ENCODE results near the gene ISOC1.

ISOC1 gene

DNA sequence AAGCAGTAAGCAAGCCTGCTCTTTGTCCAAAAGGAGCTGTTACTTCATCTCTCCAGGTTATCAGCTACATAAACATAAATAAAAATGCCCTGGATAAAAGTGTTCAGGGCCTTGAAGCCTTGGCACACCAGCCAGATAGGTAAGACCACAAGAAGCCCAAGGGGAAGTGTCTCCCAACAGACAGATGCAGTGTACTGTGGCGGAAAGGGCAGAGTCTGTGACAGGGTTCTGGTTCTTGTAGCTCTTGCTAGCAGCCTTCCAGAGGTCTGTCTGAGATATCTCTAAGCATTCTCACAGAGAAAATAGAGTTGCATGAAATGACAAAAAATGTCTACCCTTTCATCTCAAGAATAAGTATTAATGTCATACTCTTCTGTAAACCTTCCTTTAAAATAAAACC is 30.1 kb downstream of the ISOC1 start:
- Histone ChIP-seq H2BK12ac (ENCODE audit: low read length) (no peak overlapping the region), H2AFZ (ENCODE audit: insufficient read depth, low read length, poor library complexity) (no peak overlapping the region), H3K4me1 (ENCODE audit: control insufficient read depth in 1 of 2, insufficient read depth in 2 of 2, low read length in 2 of 2) (no peaks in the 10 kb centered on the region), H2BK5ac (ENCODE audit: low read depth, low read length, poor library complexity) (no peak overlapping the region), H4K12ac (ENCODE audit: low read depth, low read length) (no peak overlapping the region), H3K27me3 (ENCODE audit: insufficient read depth, low read length) (no peaks in the 10 kb centered on the region), H3K27ac (ENCODE audit: low read depth, low read length) (no peak overlapping the region), H3K36me3 (ENCODE audit: control insufficient read depth in 1 of 2, insufficient read depth in 2 of 2, low read length in 2 of 2) (no peaks in the 10 kb centered on the region), H3K9ac (ENCODE audit: low read length) (no peak overlapping the region), H3K4me3 (ENCODE audit: low read depth, low read length) (no peak overlapping the region), H4K8ac (ENCODE audit: low read depth, low read length) (no peak overlapping the region), H3K4ac (ENCODE audit: low read depth, low read length) (no peak overlapping the region), H3K79me1 (ENCODE audit: low read length) (no peaks in the 10 kb centered on the region), H3K4me2 (ENCODE audit: low read length) (no peak overlapping the region), H3K18ac (ENCODE audit: low read length) (no peak overlapping the region), H2AK5ac (ENCODE audit: low read length) (no peak overlapping the region), H2BK120ac (ENCODE audit: insufficient read depth, low read length, poor library complexity) (no peak overlapping the region), H3K9me3 (ENCODE audit: insufficient read depth, low read depth, low read length) (no peaks in the 10 kb centered on the region), H4K91ac (ENCODE audit: low read depth, low read length) (no peak overlapping the region), H3K79me2 (ENCODE audit: control insufficient read depth, insufficient read depth, low read length, poor library complexity) (no peaks in the 10 kb centered on the region), H3K14ac (ENCODE audit: low read length) (no peak overlapping the region), H3K23ac (ENCODE audit: low read length) (no peak overlapping the region)
- WGBS (ENCODE audit: extremely low coverage, insufficient coverage, insufficient read length), result no CpG with 5 or more reads among the region's 1 CpG
- no peak for DNase-seq

- no peak overlapping the region for H2BK5ac ChIP-seq (ENCODE audit: low read depth, low read length, poor library complexity)
- H3K79me2 ChIP-seq (ENCODE audit: control insufficient read depth, insufficient read depth, low read length, poor library complexity), result no peaks in the 10 kb centered on the region
- no peak overlapping the region for H3K4me3 ChIP-seq (ENCODE audit: low read depth, low read length)
- H3K18ac ChIP-seq (ENCODE audit: low read length), result no peak overlapping the region
- H3K79me1 ChIP-seq (ENCODE audit: low read length), result no peaks in the 10 kb centered on the region
- H2BK12ac ChIP-seq (ENCODE audit: low read length), result no peak overlapping the region
- no peak overlapping the region for H4K91ac ChIP-seq (ENCODE audit: low read depth, low read length)
- no peak overlapping the region for H3K4me2 ChIP-seq (ENCODE audit: low read length)
- H3K4ac ChIP-seq (ENCODE audit: low read depth, low read length), result no peak overlapping the region
- H3K9me3 ChIP-seq (ENCODE audit: insufficient read depth, low read depth, low read length), result no peaks in the 10 kb centered on the region
- no peak overlapping the region for H4K12ac ChIP-seq (ENCODE audit: low read depth, low read length)
- H2BK120ac ChIP-seq (ENCODE audit: insufficient read depth, low read length, poor library complexity), result no peak overlapping the region
- no peak overlapping the region for H3K14ac ChIP-seq (ENCODE audit: low read length)
- H2AK5ac ChIP-seq (ENCODE audit: low read length), result no peak overlapping the region
- no peaks in the 10 kb centered on the region for H3K27me3 ChIP-seq (ENCODE audit: insufficient read depth, low read length)
- no peaks in the 10 kb centered on the region for H3K36me3 ChIP-seq (ENCODE audit: control insufficient read depth in 1 of 2, insufficient read depth in 2 of 2, low read length in 2 of 2)
- H3K9ac ChIP-seq (ENCODE audit: low read length), result no peak overlapping the region
- H4K8ac ChIP-seq (ENCODE audit: low read depth, low read length), result no peak overlapping the region
- H3K23ac ChIP-seq (ENCODE audit: low read length), result no peak overlapping the region
- H3K4me1 ChIP-seq (ENCODE audit: control insufficient read depth in 1 of 2, insufficient read depth in 2 of 2, low read length in 2 of 2), result no peaks in the 10 kb centered on the region
- WGBS (ENCODE audit: extremely low coverage, insufficient coverage, insufficient read length), result no CpG with 5 or more reads among the region's 2 CpGs
- DNase-seq, result no peak
- H2AFZ ChIP-seq (ENCODE audit: insufficient read depth, low read length, poor library complexity), result no peak overlapping the region
- H3K27ac ChIP-seq (ENCODE audit: low read depth, low read length), result no peak overlapping the region
These were observed 31.3 kb downstream of the ISOC1 start for GRCh38 chr5:129125819-129126218.

DNA sequence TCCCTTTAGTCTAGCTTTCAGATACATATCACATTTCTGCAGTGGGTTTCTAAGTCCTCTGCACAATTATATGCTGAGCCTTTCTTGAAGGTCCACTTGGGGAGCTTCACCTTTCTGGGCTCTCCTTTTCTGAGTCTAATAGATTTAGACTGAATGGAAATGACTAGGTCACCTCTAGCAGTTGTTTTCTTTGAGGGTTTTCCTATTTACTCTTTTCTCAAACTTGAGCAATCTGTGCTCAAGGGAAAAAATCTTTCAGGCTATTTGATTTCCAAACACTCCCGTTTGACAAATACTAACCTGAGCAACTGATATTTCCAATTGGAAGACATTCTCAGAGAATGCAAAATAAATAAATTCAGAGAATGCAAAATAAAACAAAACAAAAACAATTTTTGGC is 39.0 kb downstream of the ISOC1 start:
- Histone ChIP-seq H3K18ac (ENCODE audit: low read length) (no peak overlapping the region), H3K79me1 (ENCODE audit: low read length) (no peaks in the 10 kb centered on the region), H3K14ac (ENCODE audit: low read length) (no peak overlapping the region), H2AFZ (ENCODE audit: insufficient read depth, low read length, poor library complexity) (no peak overlapping the region), H3K27ac (ENCODE audit: low read depth, low read length) (no peak overlapping the region), H4K12ac (ENCODE audit: low read depth, low read length) (no peak overlapping the region), H2BK12ac (ENCODE audit: low read length) (no peak overlapping the region), H4K8ac (ENCODE audit: low read depth, low read length) (no peak overlapping the region), H3K23ac (ENCODE audit: low read length) (no peak overlapping the region), H3K36me3 (ENCODE audit: control insufficient read depth in 1 of 2, insufficient read depth in 2 of 2, low read length in 2 of 2) (peaks cover 0 to 1% of the 10 kb centered on the region in 2 experiments), H2BK120ac (ENCODE audit: insufficient read depth, low read length, poor library complexity) (no peak overlapping the region), H4K91ac (ENCODE audit: low read depth, low read length) (no peak overlapping the region), H3K79me2 (ENCODE audit: control insufficient read depth, insufficient read depth, low read length, poor library complexity) (no peaks in the 10 kb centered on the region), H3K9ac (ENCODE audit: low read length) (no peak overlapping the region), H2BK5ac (ENCODE audit: low read depth, low read length, poor library complexity) (no peak overlapping the region), H3K4me3 (ENCODE audit: low read depth, low read length) (no peak overlapping the region), H3K9me3 (ENCODE audit: insufficient read depth, low read depth, low read length) (no peaks in the 10 kb centered on the region), H3K4me2 (ENCODE audit: low read length) (no peak overlapping the region), H2AK5ac (ENCODE audit: low read length) (no peak overlapping the region), H3K4ac (ENCODE audit: low read depth, low read length) (no peak overlapping the region), H3K4me1 (ENCODE audit: control insufficient read depth in 1 of 2, insufficient read depth in 2 of 2, low read length in 2 of 2) (no peaks in the 10 kb centered on the region), H3K27me3 (ENCODE audit: insufficient read depth, low read length) (no peaks in the 10 kb centered on the region)
- DNase-seq, result no peak
- WGBS (ENCODE audit: extremely low coverage, insufficient coverage, insufficient read length), result no CpG with 5 or more reads among the region's 1 CpG

GRCh38 chr5:129135633-129136032 is 41.1 kb downstream of the ISOC1 start:
- H3K18ac ChIP-seq (ENCODE audit: low read length), result no peak overlapping the region
- H2BK120ac ChIP-seq (ENCODE audit: insufficient read depth, low read length, poor library complexity), result no peak overlapping the region
- H3K4ac ChIP-seq (ENCODE audit: low read depth, low read length), result no peak overlapping the region
- no peak overlapping the region for H2AFZ ChIP-seq (ENCODE audit: insufficient read depth, low read length, poor library complexity)
- peaks cover 0 to 1% of the 10 kb centered on the region in 2 experiments for H3K36me3 ChIP-seq (ENCODE audit: control insufficient read depth in 1 of 2, insufficient read depth in 2 of 2, low read length in 2 of 2)
- no peak overlapping the region for H4K8ac ChIP-seq (ENCODE audit: low read depth, low read length)
- no peak overlapping the region for H4K12ac ChIP-seq (ENCODE audit: low read depth, low read length)
- H3K9ac ChIP-seq (ENCODE audit: low read length), result no peak overlapping the region
- H3K27ac ChIP-seq (ENCODE audit: low read depth, low read length), result no peak overlapping the region
- no peak overlapping the region for H4K91ac ChIP-seq (ENCODE audit: low read depth, low read length)
- H3K9me3 ChIP-seq (ENCODE audit: insufficient read depth, low read depth, low read length), result no peaks in the 10 kb centered on the region
- no peaks in the 10 kb centered on the region for H3K79me1 ChIP-seq (ENCODE audit: low read length)
- H3K23ac ChIP-seq (ENCODE audit: low read length), result no peak overlapping the region
- H3K4me3 ChIP-seq (ENCODE audit: low read depth, low read length), result no peak overlapping the region
- H2BK5ac ChIP-seq (ENCODE audit: low read depth, low read length, poor library complexity), result no peak overlapping the region
- peak in 1 of 2 donors; percentile 27 for DNase-seq
- no peaks in the 10 kb centered on the region for H3K79me2 ChIP-seq (ENCODE audit: control insufficient read depth, insufficient read depth, low read length, poor library complexity)
- H2BK12ac ChIP-seq (ENCODE audit: low read length), result no peak overlapping the region
- H3K4me2 ChIP-seq (ENCODE audit: low read length), result no peak overlapping the region
- H3K27me3 ChIP-seq (ENCODE audit: insufficient read depth, low read length), result no peaks in the 10 kb centered on the region
- no peak overlapping the region for H3K14ac ChIP-seq (ENCODE audit: low read length)
- no peaks in the 10 kb centered on the region for H3K4me1 ChIP-seq (ENCODE audit: control insufficient read depth in 1 of 2, insufficient read depth in 2 of 2, low read length in 2 of 2)
- H2AK5ac ChIP-seq (ENCODE audit: low read length), result no peak overlapping the region

DNA sequence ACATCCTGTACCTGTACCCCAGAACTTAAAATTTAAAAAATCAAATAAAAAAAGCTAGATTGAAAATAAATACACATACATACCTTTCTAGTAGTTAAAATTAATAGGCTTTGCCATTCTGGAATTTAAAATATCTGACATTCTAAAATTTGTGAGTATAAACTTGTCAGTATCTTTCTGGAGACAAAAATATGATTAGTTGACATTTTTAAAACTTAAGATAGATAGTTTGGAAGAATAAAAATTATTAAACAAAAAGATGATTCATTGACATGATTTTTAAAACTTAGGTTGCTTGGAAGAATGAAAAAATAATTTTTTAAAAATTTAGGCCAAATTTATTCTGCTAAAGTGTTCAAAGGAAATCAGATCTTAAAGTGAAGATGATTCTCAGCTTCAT is 43.1 kb downstream of the ISOC1 start:
- Histone ChIP-seq H2BK5ac (ENCODE audit: low read depth, low read length, poor library complexity) (no peak overlapping the region), H3K9me3 (ENCODE audit: insufficient read depth, low read depth, low read length) (no peaks in the 10 kb centered on the region), H2BK12ac (ENCODE audit: low read length) (no peak overlapping the region), H3K27ac (ENCODE audit: low read depth, low read length) (no peak overlapping the region), H3K9ac (ENCODE audit: low read length) (no peak overlapping the region), H3K79me1 (ENCODE audit: low read length) (no peaks in the 10 kb centered on the region), H4K91ac (ENCODE audit: low read depth, low read length) (no peak overlapping the region), H3K36me3 (ENCODE audit: control insufficient read depth in 1 of 2, insufficient read depth in 2 of 2, low read length in 2 of 2) (no peaks in the 10 kb centered on the region), H3K23ac (ENCODE audit: low read length) (no peak overlapping the region), H3K4ac (ENCODE audit: low read depth, low read length) (no peak overlapping the region), H3K4me2 (ENCODE audit: low read length) (no peak overlapping the region), H4K12ac (ENCODE audit: low read depth, low read length) (no peak overlapping the region), H2AK5ac (ENCODE audit: low read length) (no peak overlapping the region), H3K14ac (ENCODE audit: low read length) (no peak overlapping the region), H2AFZ (ENCODE audit: insufficient read depth, low read length, poor library complexity) (no peak overlapping the region), H4K8ac (ENCODE audit: low read depth, low read length) (no peak overlapping the region), H3K27me3 (ENCODE audit: insufficient read depth, low read length) (no peaks in the 10 kb centered on the region), H3K4me3 (ENCODE audit: low read depth, low read length) (no peak overlapping the region), H3K79me2 (ENCODE audit: control insufficient read depth, insufficient read depth, low read length, poor library complexity) (no peaks in the 10 kb centered on the region), H2BK120ac (ENCODE audit: insufficient read depth, low read length, poor library complexity) (no peak overlapping the region), H3K4me1 (ENCODE audit: control insufficient read depth in 1 of 2, insufficient read depth in 2 of 2, low read length in 2 of 2) (no peaks in the 10 kb centered on the region), H3K18ac (ENCODE audit: low read length) (no peak overlapping the region)
- no peak for DNase-seq
